ENCODE measurements around the gene KIF24. TPM values are rescaled to one million over a fixed set of nuclear protein-coding genes. Genes with fewer than 3 reads are reported as not detected.
"Not testable (repeated sequence)": the region's sequence is repeated elsewhere in the genome, so short reads cannot be mapped to it uniquely, and the experiment has no call there.

KIF24 gene
- total RNA-seq, 3 donors from 2014 or later: 1.3 to 2.6 (median 1.3) TPM

- DNase-seq (ENCODE audit: low spot score in 2 of 2): no peak
- Histone ChIP-seq H3K4me3 (no peak overlapping the region), H3K27ac (no peak overlapping the region), H3K4me1 (no peaks in the 10 kb centered on the region), H3K9me3 (no peaks in the 10 kb centered on the region), H3K36me3 (no peaks in the 10 kb centered on the region), H3K27me3 (no peaks in the 10 kb centered on the region)
- TF ChIP-seq POLR2AphosphoS5 (IDR thresholded peaks at IDR 0.05): no peak
- TF ChIP-seq POLR2A (IDR thresholded peaks at IDR 0.05): no peak
- no peak for TF ChIP-seq CTCF (IDR thresholded peaks at IDR 0.05)
- intact Hi-C loops (cut with DNase I; ENCODE audit: low total_unique reads): no loop called here
Observed at GRCh38 chr9:34311499-34312185, 17.4 kb downstream of the KIF24 start.

- no peaks in the 10 kb centered on the region for H3K36me3 ChIP-seq
- no peaks in the 10 kb centered on the region for H3K4me1 ChIP-seq
- no peak for DNase-seq (ENCODE audit: low spot score in 2 of 2)
- no peak overlapping the region for H3K27ac ChIP-seq
- intact Hi-C loops (cut with DNase I; ENCODE audit: low total_unique reads): no loop called here
- TF ChIP-seq POLR2A (IDR thresholded peaks at IDR 0.05): no peak
- no peak for TF ChIP-seq POLR2AphosphoS5 (IDR thresholded peaks at IDR 0.05)
- no peak for TF ChIP-seq CTCF (IDR thresholded peaks at IDR 0.05)
- no peaks in the 10 kb centered on the region for H3K9me3 ChIP-seq
- no peaks in the 10 kb centered on the region for H3K27me3 ChIP-seq
- H3K4me3 ChIP-seq: no peak overlapping the region
Observed at GRCh38 chr9:34310215-34310614, 18.9 kb downstream of the KIF24 start.

DNA sequence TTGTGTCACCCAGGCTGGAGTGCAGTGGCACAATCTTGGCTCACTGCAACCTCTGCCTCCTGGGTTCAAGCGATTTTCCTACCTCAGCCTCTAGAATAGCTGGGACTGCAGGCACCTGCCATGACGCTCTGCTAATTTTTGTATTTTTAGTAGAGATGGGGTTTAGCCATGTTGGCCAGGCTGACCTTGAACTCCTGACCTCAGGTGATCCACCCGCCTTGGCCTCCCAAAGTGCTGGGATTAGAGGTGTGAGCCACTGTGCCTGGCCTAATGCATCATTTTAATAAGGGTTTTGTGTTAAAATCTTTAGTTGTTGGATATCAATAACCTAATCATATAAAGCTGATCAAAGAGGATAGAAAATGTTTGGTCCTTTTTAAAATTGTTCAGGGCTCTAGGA lies 20.8 kb downstream of the KIF24 start:
- intact Hi-C loops (cut with DNase I; ENCODE audit: low total_unique reads); H3K4me3 ChIP-seq; H3K9me3 ChIP-seq; H3K27me3 ChIP-seq; H3K4me1 ChIP-seq; H3K36me3 ChIP-seq; DNase-seq (ENCODE audit: low spot score in 2 of 2); H3K27ac ChIP-seq: not testable (repeated sequence)

DNA sequence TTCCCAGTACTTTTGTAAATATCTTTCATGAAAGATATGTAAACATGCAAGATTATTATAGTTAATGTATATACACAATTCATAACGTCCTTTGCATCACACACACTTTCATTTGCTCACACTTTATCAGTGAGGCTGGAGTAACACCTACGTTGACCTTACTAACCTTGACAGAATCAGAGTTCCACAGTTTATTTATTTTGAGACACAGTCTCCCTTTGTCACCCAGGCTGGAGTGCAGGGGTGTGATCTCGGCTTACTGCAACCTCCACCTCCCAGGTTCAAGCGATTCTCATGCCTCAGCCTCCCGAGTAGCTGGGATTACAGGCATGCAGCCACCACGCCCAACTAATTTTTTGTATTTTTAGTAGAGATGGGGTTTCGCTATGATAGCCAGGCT lies 28.0 kb downstream of the KIF24 start:
- H3K9me3 ChIP-seq; H3K4me1 ChIP-seq; H3K27ac ChIP-seq; DNase-seq (ENCODE audit: low spot score in 2 of 2); H3K27me3 ChIP-seq; intact Hi-C loops (cut with DNase I; ENCODE audit: low total_unique reads); H3K36me3 ChIP-seq; H3K4me3 ChIP-seq: not testable (repeated sequence)

DNA sequence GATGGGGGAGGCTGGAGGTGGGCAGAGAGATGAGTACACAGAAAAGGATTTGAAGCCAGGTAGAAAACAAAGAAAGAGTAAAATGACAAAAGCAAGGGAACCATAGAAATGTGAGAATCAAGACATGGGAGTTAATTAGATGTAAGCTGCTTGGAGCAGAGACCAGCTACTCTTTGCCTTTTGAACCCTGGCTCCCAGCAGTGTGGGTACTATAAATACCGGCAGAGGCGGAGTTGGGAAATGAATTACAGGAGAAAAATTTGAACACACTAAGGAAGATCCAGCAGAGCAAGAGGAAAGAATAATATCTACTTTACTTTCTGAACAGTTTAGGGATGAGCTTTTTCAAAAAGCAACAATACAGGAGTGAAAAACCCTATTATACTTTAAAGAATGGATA lies 36.5 kb downstream of the KIF24 start:
- H3K4me3 ChIP-seq: no peak overlapping the region
- H3K27me3 ChIP-seq: no peaks in the 10 kb centered on the region
- no peak for TF ChIP-seq CTCF (IDR thresholded peaks at IDR 0.05)
- H3K4me1 ChIP-seq: no peaks in the 10 kb centered on the region
- intact Hi-C loops (cut with DNase I; ENCODE audit: low total_unique reads): no loop called here
- H3K27ac ChIP-seq: no peak overlapping the region
- no peaks in the 10 kb centered on the region for H3K9me3 ChIP-seq
- no peak for DNase-seq (ENCODE audit: low spot score in 2 of 2)
- no peaks in the 10 kb centered on the region for H3K36me3 ChIP-seq

GRCh38 chr9:34291423-34291822 lies 37.6 kb downstream of the KIF24 start:
- H3K4me3 ChIP-seq: no peak overlapping the region
- H3K36me3 ChIP-seq: no peaks in the 10 kb centered on the region
- no peak for TF ChIP-seq CTCF (IDR thresholded peaks at IDR 0.05)
- no peak for TF ChIP-seq POLR2AphosphoS5 (IDR thresholded peaks at IDR 0.05)
- no peaks in the 10 kb centered on the region for H3K9me3 ChIP-seq
- intact Hi-C loops (cut with DNase I; ENCODE audit: low total_unique reads): loop anchor here (2.0 kb wide), 1 partner anchor 41 kb away; no protein-coding TSS in a partner anchor
- no peaks in the 10 kb centered on the region for H3K4me1 ChIP-seq
- no peak overlapping the region for H3K27ac ChIP-seq
- no peak for DNase-seq (ENCODE audit: low spot score in 2 of 2)
- H3K27me3 ChIP-seq: no peaks in the 10 kb centered on the region
